ENCODE measurements around the gene ABCC6. TPM values are rescaled to one million over a fixed set of nuclear protein-coding genes. Genes with fewer than 3 reads are reported as not detected.

ABCC6 gene
- total RNA-seq, 1 donor from 2014 or later, result not detected

DNA sequence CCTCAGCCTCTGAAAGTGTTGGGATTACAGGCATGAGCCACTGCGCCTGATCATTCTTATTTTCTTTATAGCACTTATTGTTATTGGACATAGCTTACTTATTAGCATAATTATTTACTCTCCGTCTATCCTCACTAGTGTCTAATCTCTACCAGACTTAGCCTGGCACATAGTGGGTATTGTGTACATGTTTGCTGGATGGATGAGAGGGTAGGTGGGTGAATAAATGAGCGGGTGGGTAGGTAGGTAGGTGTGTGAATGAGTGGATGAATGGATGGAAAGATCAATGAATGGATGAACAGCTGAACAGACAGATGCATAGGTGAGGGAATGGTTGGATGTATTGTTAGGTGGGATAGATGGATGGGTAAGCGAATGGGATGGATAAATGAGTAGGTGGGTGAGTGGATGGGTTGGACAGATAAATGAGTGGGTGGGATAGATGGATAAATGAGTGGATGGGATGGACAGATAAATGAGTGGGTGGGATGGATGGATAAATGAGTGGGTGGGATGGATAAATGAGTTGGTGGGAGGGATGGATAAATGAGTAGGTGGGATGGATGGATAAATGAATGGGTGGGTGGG lies 51.9 kb downstream of the ABCC6 start:
- Histone ChIP-seq H3K4me3 (ENCODE audit: low read depth, low read length) (no peak overlapping the region), H3K36me3 (ENCODE audit: control insufficient read depth, insufficient read depth, low read length) (no peaks in the 10 kb centered on the region), H3K27me3 (ENCODE audit: control insufficient read depth, insufficient read depth, low read length) (no peaks in the 10 kb centered on the region)
- TF ChIP-seq, protein P1, sequence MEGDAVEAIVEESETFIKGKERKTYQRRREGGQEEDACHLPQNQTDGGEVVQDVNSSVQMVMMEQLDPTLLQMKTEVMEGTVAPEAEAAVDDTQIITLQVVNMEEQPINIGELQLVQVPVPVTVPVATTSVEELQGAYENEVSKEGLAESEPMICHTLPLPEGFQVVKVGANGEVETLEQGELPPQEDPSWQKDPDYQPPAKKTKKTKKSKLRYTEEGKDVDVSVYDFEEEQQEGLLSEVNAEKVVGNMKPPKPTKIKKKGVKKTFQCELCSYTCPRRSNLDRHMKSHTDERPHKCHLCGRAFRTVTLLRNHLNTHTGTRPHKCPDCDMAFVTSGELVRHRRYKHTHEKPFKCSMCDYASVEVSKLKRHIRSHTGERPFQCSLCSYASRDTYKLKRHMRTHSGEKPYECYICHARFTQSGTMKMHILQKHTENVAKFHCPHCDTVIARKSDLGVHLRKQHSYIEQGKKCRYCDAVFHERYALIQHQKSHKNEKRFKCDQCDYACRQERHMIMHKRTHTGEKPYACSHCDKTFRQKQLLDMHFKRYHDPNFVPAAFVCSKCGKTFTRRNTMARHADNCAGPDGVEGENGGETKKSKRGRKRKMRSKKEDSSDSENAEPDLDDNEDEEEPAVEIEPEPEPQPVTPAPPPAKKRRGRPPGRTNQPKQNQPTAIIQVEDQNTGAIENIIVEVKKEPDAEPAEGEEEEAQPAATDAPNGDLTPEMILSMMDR (IDR thresholded peaks at IDR 0.05; ENCODE audit: insufficient read depth, low read length, severe bottlenecking), result no peak
- FAIRE-seq (no peak), DNase-seq (ENCODE audit: low read depth) (no peak)

DNA sequence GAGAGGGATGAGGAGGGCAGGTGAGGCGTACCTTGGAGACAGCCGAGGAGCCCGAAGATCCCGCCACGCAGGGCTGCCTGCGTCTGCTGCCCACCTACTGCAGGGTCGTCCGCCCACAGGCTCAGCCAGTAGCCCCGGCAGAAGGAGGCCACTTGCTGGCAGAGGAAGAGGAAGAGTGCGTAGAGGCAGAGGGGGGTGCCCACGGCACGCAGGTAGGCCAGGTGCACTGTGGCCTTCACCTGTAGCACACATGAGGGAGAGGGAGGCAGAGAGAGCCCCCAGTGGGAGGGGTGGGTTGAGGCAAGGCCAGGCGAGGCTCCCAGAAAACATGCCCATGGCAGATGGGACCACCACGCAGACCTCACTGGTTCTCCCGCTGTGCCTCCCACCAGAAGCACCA lies 53.7 kb downstream of the ABCC6 start:
- no peak for DNase-seq (ENCODE audit: low read depth)
- Histone ChIP-seq H3K36me3 (ENCODE audit: control insufficient read depth, insufficient read depth, low read length) (no peaks in the 10 kb centered on the region), H3K4me3 (ENCODE audit: low read depth, low read length) (no peak overlapping the region), H3K27me3 (ENCODE audit: control insufficient read depth, insufficient read depth, low read length) (no peaks in the 10 kb centered on the region)
- TF ChIP-seq, protein P1 (IDR thresholded peaks at IDR 0.05; ENCODE audit: insufficient read depth, low read length, severe bottlenecking), result no peak
- FAIRE-seq, result no peak

DNA sequence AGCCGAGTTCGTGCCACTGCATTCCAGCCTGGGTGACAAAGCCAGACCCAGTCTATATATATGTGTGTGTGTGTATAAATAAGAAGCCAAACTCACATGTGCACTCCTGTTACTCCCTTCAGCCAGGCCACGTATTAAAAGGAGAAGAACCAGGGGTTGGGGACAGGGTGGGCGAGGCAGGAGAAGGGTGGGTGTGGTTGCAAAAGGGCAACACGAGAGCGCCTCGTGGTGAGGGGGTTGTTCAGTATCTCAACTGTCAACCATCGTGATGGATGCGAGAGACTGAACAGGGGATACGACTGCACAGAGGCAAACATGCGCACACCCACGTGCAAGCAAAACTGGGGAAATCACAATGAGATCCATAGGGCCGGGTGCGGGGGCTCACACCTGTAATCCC lies 54.9 kb downstream of the ABCC6 start:
- DNase-seq (ENCODE audit: low read depth), result no peak
- Histone ChIP-seq H3K4me3 (ENCODE audit: low read depth, low read length) (no peak overlapping the region), H3K36me3 (ENCODE audit: control insufficient read depth, insufficient read depth, low read length) (no peaks in the 10 kb centered on the region), H3K27me3 (ENCODE audit: control insufficient read depth, insufficient read depth, low read length) (no peaks in the 10 kb centered on the region)
- TF ChIP-seq, protein P1 (IDR thresholded peaks at IDR 0.05; ENCODE audit: insufficient read depth, low read length, severe bottlenecking), result no peak
- no peak for FAIRE-seq

DNA sequence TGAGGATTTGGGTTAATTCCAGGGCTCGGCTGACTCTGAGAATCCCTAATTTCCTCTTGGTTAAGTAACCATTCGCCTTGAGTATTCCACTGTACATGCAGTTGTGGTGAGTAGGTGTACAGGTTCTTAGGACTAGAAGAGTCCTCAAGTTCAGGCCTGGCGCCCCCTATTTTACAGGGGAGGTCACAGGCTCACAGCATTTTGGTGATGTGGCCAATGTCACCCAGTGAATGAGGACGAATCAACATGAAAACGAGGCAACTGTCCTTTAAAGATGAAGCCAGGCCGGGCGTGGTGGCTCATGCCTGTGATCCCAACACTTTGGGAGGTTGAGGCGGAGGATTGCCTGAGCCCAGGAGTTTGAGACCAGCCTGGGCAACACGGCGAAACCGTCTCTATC lies 55.4 kb downstream of the ABCC6 start:
- FAIRE-seq, result peak; percentile 32
- no peaks in the 10 kb centered on the region for H3K27me3 ChIP-seq (ENCODE audit: control insufficient read depth, insufficient read depth, low read length)
- TF ChIP-seq, protein P1 (IDR thresholded peaks at IDR 0.05; ENCODE audit: insufficient read depth, low read length, severe bottlenecking), result no peak
- no peak overlapping the region for H3K4me3 ChIP-seq (ENCODE audit: low read depth, low read length)
- no peaks in the 10 kb centered on the region for H3K36me3 ChIP-seq (ENCODE audit: control insufficient read depth, insufficient read depth, low read length)
- no peak for DNase-seq (ENCODE audit: low read depth)

DNA sequence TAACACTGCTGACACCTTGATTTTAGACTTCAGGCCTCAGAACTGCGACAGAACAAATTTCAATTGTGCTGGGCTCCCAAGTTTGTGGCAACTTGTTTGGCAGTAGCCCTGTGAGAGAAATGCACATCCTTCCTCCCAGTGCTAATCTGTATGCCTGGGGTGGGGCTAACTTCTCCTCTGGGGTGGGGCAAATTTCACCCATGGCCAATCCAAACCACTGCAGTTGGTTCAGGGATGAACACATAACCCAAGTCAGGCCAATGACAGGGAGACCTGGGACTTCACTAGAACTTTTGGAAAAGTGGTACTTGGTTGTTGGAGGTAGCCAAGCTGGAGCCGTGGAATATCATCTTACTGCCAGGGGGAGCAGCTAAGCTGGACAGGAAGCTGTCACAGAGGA lies 56.3 kb downstream of the ABCC6 start:
- no peak for FAIRE-seq

More for the DNA sequence above, 56.3 kb downstream of the ABCC6 start:
- Histone ChIP-seq H3K27me3 (ENCODE audit: control insufficient read depth, insufficient read depth, low read length) (no peaks in the 10 kb centered on the region), H3K36me3 (ENCODE audit: control insufficient read depth, insufficient read depth, low read length) (no peaks in the 10 kb centered on the region), H3K4me3 (ENCODE audit: low read depth, low read length) (no peak overlapping the region)
- TF ChIP-seq, protein P1 (IDR thresholded peaks at IDR 0.05; ENCODE audit: insufficient read depth, low read length, severe bottlenecking), result no peak
- no peak for DNase-seq (ENCODE audit: low read depth)
